ENCODE measurements around the gene STX18. TPM values are rescaled to one million over a fixed set of nuclear protein-coding genes. Genes with fewer than 3 reads are reported as not detected.
"Not testable (repeated sequence)": the region's sequence is repeated elsewhere in the genome, so short reads cannot be mapped to it uniquely, and the experiment has no call there.

The STX18 gene
- total and polyA plus RNA-seq, 4 donors, result 21.2 to 36.0 (median 27.9) TPM

GRCh38 chr4:4577359-4577875, 35.6 kb upstream of the STX18 start:
- Histone ChIP-seq H3K9me3 (ENCODE audit: control insufficient read depth, low read length) (no peaks in the 10 kb centered on the region), H3K27me3 (ENCODE audit: control insufficient read depth in 1 of 2, insufficient read depth in 2 of 2, low read length in 1 of 2) (no peaks in the 10 kb centered on the region), H3K36me3 (ENCODE audit: control insufficient read depth in 1 of 2, insufficient read depth in 2 of 2, low read length in 1 of 2) (no peaks in the 10 kb centered on the region), H3K4me3 (ENCODE audit: low read length in 2 of 2) (no peak overlapping the region), H3K27ac (ENCODE audit: low read depth in 1 of 2, low read length in 2 of 2) (no peak overlapping the region), H3K4me1 (ENCODE audit: control insufficient read depth in 1 of 2, insufficient read depth in 2 of 2, low read length in 2 of 2) (no peaks in the 10 kb centered on the region)
- intact Hi-C loops (cut with DNase I), result no loop called here
- WGBS, 2 donors, result 44 to 100% methylated on average over 1 of the region's 1 CpG
- DNase-seq, result no peak
- ATAC-seq (ENCODE audit: low FRiP score), result no peak

GRCh38 chr4:4575284-4576211, 33.7 kb upstream of the STX18 start:
- DNase-seq (peak; percentile 80 to 88), ATAC-seq (ENCODE audit: low FRiP score) (peak; percentile 89)
- WGBS, 2 donors, result 9 to 13% methylated on average over 45 to 71 of the region's 71 CpGs
- no peaks in the 10 kb centered on the region for H3K9me3 ChIP-seq (ENCODE audit: control insufficient read depth, low read length)
- intact Hi-C loops (cut with DNase I), result no loop called here
- no peaks in the 10 kb centered on the region for H3K27me3 ChIP-seq (ENCODE audit: control insufficient read depth in 1 of 2, insufficient read depth in 2 of 2, low read length in 1 of 2)
- H3K36me3 ChIP-seq (ENCODE audit: control insufficient read depth in 1 of 2, insufficient read depth in 2 of 2, low read length in 1 of 2), result no peaks in the 10 kb centered on the region
- H3K27ac ChIP-seq (ENCODE audit: low read depth in 1 of 2, low read length in 2 of 2), result no peak overlapping the region
- no peaks in the 10 kb centered on the region for H3K4me1 ChIP-seq (ENCODE audit: control insufficient read depth in 1 of 2, insufficient read depth in 2 of 2, low read length in 2 of 2)
- peak overlapping the region; percentile 52 to 94 for H3K4me3 ChIP-seq (ENCODE audit: low read length in 2 of 2)

GRCh38 chr4:4574792-4575191, 32.9 kb upstream of the STX18 start:
- Histone ChIP-seq H3K36me3 (ENCODE audit: control insufficient read depth in 1 of 2, insufficient read depth in 2 of 2, low read length in 1 of 2) (no peaks in the 10 kb centered on the region), H3K27me3 (ENCODE audit: control insufficient read depth in 1 of 2, insufficient read depth in 2 of 2, low read length in 1 of 2) (no peaks in the 10 kb centered on the region), H3K9me3 (ENCODE audit: control insufficient read depth, low read length) (no peaks in the 10 kb centered on the region), H3K4me3 (ENCODE audit: low read length in 2 of 2) (peak overlapping the region; percentile 52 to 94), H3K4me1 (ENCODE audit: control insufficient read depth in 1 of 2, insufficient read depth in 2 of 2, low read length in 2 of 2) (no peaks in the 10 kb centered on the region), H3K27ac (ENCODE audit: low read depth in 1 of 2, low read length in 2 of 2) (no peak overlapping the region)
- 3% methylated on average over 8 of the region's 8 CpGs for WGBS, 2 donors
- intact Hi-C loops (cut with DNase I), result no loop called here
- DNase-seq (peak in 1 of 2 donors; percentile 88), ATAC-seq (ENCODE audit: low FRiP score) (peak; percentile 65)

- intact Hi-C loops (cut with DNase I), result no loop called here
- Histone ChIP-seq H3K27ac (ENCODE audit: low read depth in 1 of 2, low read length in 2 of 2) (no peak overlapping the region), H3K27me3 (ENCODE audit: control insufficient read depth in 1 of 2, insufficient read depth in 2 of 2, low read length in 1 of 2) (no peaks in the 10 kb centered on the region), H3K9me3 (ENCODE audit: control insufficient read depth, low read length) (no peaks in the 10 kb centered on the region), H3K36me3 (ENCODE audit: control insufficient read depth in 1 of 2, insufficient read depth in 2 of 2, low read length in 1 of 2) (no peaks in the 10 kb centered on the region), H3K4me1 (ENCODE audit: control insufficient read depth in 1 of 2, insufficient read depth in 2 of 2, low read length in 2 of 2) (no peaks in the 10 kb centered on the region), H3K4me3 (ENCODE audit: low read length in 2 of 2) (no peak overlapping the region)
- ATAC-seq (ENCODE audit: low FRiP score) (no peak), DNase-seq (no peak)
- WGBS, 2 donors, result 87 to 90% methylated on average over 5 of the region's 5 CpGs
Measured at GRCh38 chr4:4574052-4574451, 32.2 kb upstream of the STX18 start.

GRCh38 chr4:4572821-4573220, 31.0 kb upstream of the STX18 start:
- Histone ChIP-seq H3K4me3 (ENCODE audit: low read length in 2 of 2) (no peak overlapping the region), H3K9me3 (ENCODE audit: control insufficient read depth, low read length) (no peaks in the 10 kb centered on the region), H3K27me3 (ENCODE audit: control insufficient read depth in 1 of 2, insufficient read depth in 2 of 2, low read length in 1 of 2) (no peaks in the 10 kb centered on the region), H3K4me1 (ENCODE audit: control insufficient read depth in 1 of 2, insufficient read depth in 2 of 2, low read length in 2 of 2) (no peaks in the 10 kb centered on the region), H3K36me3 (ENCODE audit: control insufficient read depth in 1 of 2, insufficient read depth in 2 of 2, low read length in 1 of 2) (no peaks in the 10 kb centered on the region), H3K27ac (ENCODE audit: low read depth in 1 of 2, low read length in 2 of 2) (no peak overlapping the region)
- ATAC-seq (ENCODE audit: low FRiP score), result no peak
- intact Hi-C loops (cut with DNase I), result no loop called here
- 39 to 55% methylated on average over 2 of the region's 2 CpGs for WGBS, 2 donors
- DNase-seq, result no peak

- H3K36me3 ChIP-seq (ENCODE audit: control insufficient read depth in 1 of 2, insufficient read depth in 2 of 2, low read length in 1 of 2); DNase-seq; H3K27me3 ChIP-seq (ENCODE audit: control insufficient read depth in 1 of 2, insufficient read depth in 2 of 2, low read length in 1 of 2); H3K4me3 ChIP-seq (ENCODE audit: low read length in 2 of 2); intact Hi-C loops (cut with DNase I); ATAC-seq (ENCODE audit: low FRiP score); H3K4me1 ChIP-seq (ENCODE audit: control insufficient read depth in 1 of 2, insufficient read depth in 2 of 2, low read length in 2 of 2); H3K9me3 ChIP-seq (ENCODE audit: control insufficient read depth, low read length); H3K27ac ChIP-seq (ENCODE audit: low read depth in 1 of 2, low read length in 2 of 2): not testable (repeated sequence)
- WGBS, 2 donors, result 94 to 97% methylated on average over 4 of the region's 4 CpGs
Measured at GRCh38 chr4:4569861-4570260, 28.0 kb upstream of the STX18 start.

- intact Hi-C loops (cut with DNase I), result no loop called here
- 91 to 94% methylated on average over 3 of the region's 3 CpGs for WGBS, 2 donors
- H3K4me3 ChIP-seq (ENCODE audit: low read length in 2 of 2), result no peak overlapping the region
Measured at GRCh38 chr4:4568806-4569427, 27.1 kb upstream of the STX18 start.

GRCh38 chr4:4566359-4566758, 24.5 kb upstream of the STX18 start:
- not testable (repeated sequence) for H3K27ac ChIP-seq (ENCODE audit: low read depth in 1 of 2, low read length in 2 of 2); ATAC-seq (ENCODE audit: low FRiP score)

More at GRCh38 chr4:4568806-4569427, 27.1 kb upstream of the STX18 start:
- no peak for DNase-seq
- H3K4me1 ChIP-seq (ENCODE audit: control insufficient read depth in 1 of 2, insufficient read depth in 2 of 2, low read length in 2 of 2), result no peaks in the 10 kb centered on the region
- no peak for ATAC-seq (ENCODE audit: low FRiP score)
- H3K9me3 ChIP-seq (ENCODE audit: control insufficient read depth, low read length), result no peaks in the 10 kb centered on the region
- no peaks in the 10 kb centered on the region for H3K27me3 ChIP-seq (ENCODE audit: control insufficient read depth in 1 of 2, insufficient read depth in 2 of 2, low read length in 1 of 2)
- peaks cover 0 to 2% of the 10 kb centered on the region in 2 donors for H3K36me3 ChIP-seq (ENCODE audit: control insufficient read depth in 1 of 2, insufficient read depth in 2 of 2, low read length in 1 of 2)
- H3K27ac ChIP-seq (ENCODE audit: low read depth in 1 of 2, low read length in 2 of 2), result no peak overlapping the region

More at GRCh38 chr4:4566359-4566758, 24.5 kb upstream of the STX18 start:
- H3K4me1 ChIP-seq (ENCODE audit: control insufficient read depth in 1 of 2, insufficient read depth in 2 of 2, low read length in 2 of 2); DNase-seq; H3K27me3 ChIP-seq (ENCODE audit: control insufficient read depth in 1 of 2, insufficient read depth in 2 of 2, low read length in 1 of 2); H3K9me3 ChIP-seq (ENCODE audit: control insufficient read depth, low read length); H3K36me3 ChIP-seq (ENCODE audit: control insufficient read depth in 1 of 2, insufficient read depth in 2 of 2, low read length in 1 of 2); intact Hi-C loops (cut with DNase I); H3K4me3 ChIP-seq (ENCODE audit: low read length in 2 of 2): not testable (repeated sequence)

All from aorta (tissue), 5 donors.